Measurements from ENCODE around the gene PFKFB4. TPM values are rescaled to one million over a fixed set of nuclear protein-coding genes. Genes with fewer than 3 reads are reported as not detected.

PFKFB4 gene
- total and polyA plus RNA-seq, 9 of the 15 experiments (the other 6 are each of a cell fraction or from before 2014, with no cell fraction given): 0.92 to 56.3 (median 13.5) TPM

GRCh38 chr3:48555231-48555948 is 1.2 kb downstream of the PFKFB4 start (continued):
- TF ChIP-seq, protein P1, sequence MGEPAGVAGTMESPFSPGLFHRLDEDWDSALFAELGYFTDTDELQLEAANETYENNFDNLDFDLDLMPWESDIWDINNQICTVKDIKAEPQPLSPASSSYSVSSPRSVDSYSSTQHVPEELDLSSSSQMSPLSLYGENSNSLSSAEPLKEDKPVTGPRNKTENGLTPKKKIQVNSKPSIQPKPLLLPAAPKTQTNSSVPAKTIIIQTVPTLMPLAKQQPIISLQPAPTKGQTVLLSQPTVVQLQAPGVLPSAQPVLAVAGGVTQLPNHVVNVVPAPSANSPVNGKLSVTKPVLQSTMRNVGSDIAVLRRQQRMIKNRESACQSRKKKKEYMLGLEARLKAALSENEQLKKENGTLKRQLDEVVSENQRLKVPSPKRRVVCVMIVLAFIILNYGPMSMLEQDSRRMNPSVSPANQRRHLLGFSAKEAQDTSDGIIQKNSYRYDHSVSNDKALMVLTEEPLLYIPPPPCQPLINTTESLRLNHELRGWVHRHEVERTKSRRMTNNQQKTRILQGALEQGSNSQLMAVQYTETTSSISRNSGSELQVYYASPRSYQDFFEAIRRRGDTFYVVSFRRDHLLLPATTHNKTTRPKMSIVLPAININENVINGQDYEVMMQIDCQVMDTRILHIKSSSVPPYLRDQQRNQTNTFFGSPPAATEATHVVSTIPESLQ (CRISPR knock-in tag; IDR thresholded peaks at IDR 0.05): no peak
- TF ChIP-seq GABPA (tag; conservative IDR thresholded peaks at IDR 0.05; ENCODE audit: low read depth): no peak
- no peak for TF ChIP-seq NR0B1 (IDR thresholded peaks at IDR 0.05; ENCODE audit: partially characterized antibody)
- TF ChIP-seq MXI1 (IDR thresholded peaks at IDR 0.05; ENCODE audit: low read depth, low read length): no peak
- TF ChIP-seq CEBPG (CRISPR knock-in tag; IDR thresholded peaks at IDR 0.05): no peak
- TF ChIP-seq CEBPG (tag; conservative IDR thresholded peaks at IDR 0.05 in 1 of 2, IDR thresholded peaks at IDR 0.05 in 1 of 2): no peak
- TF ChIP-seq DPF2 (IDR thresholded peaks at IDR 0.05): peak; percentile 90
- TF ChIP-seq ZNF830 (CRISPR knock-in tag; IDR thresholded peaks at IDR 0.05): no peak
- peak in 1 of 3 experiments; percentile 69 for TF ChIP-seq YY1 (IDR thresholded peaks at IDR 0.05; ENCODE audit: borderline replicate concordance in 1 of 3, control insufficient read depth in 1 of 3, extremely low read depth in 1 of 3, insufficient read depth in 3 of 3, insufficient read length in 1 of 3, insufficient replicate concordance in 2 of 3, low read depth in 1 of 3, low read length in 2 of 3)
- peak; percentile 34; the same call in 1 of the 2 replicates for TF ChIP-seq FOXM1 (IDR thresholded peaks at IDR 0.05; ENCODE audit: low read depth)
- no peak for TF ChIP-seq FOXM1 (CRISPR knock-in tag; IDR thresholded peaks at IDR 0.05; ENCODE audit: low read depth)
- no peak for TF ChIP-seq MYBL2 (IDR thresholded peaks at IDR 0.05; ENCODE audit: low read depth)
- no peak for TF ChIP-seq MYBL2 (CRISPR knock-in tag; IDR thresholded peaks at IDR 0.05; ENCODE audit: borderline replicate concordance)
- no peak for TF ChIP-seq HES1 (IDR thresholded peaks at IDR 0.05; ENCODE audit: low read depth)
- TF ChIP-seq ZNF232 (CRISPR knock-in tag; IDR thresholded peaks at IDR 0.05): no peak
- TF ChIP-seq RNF2 (IDR thresholded peaks at IDR 0.05): peak; percentile 61; the same call in 1 of the 2 replicates
- TF ChIP-seq RFX7 (CRISPR knock-in tag; IDR thresholded peaks at IDR 0.05): no peak
- no peak for TF ChIP-seq NCOA4 (IDR thresholded peaks at IDR 0.05; ENCODE audit: partially characterized antibody)
- TF ChIP-seq ZFP91 (CRISPR knock-in tag; IDR thresholded peaks at IDR 0.05): no peak
- TF ChIP-seq ZNF316 (IDR thresholded peaks at IDR 0.05): no peak; the same call in 1 of the 2 replicates
- TF ChIP-seq POLR2H (tag; IDR thresholded peaks at IDR 0.05; ENCODE audit: low read depth): no peak

Measured in K562 (cell line).